Right lobe of liver (tissue), 6 donors: ENCODE results near the gene ST14. TPM values are rescaled to one million over a fixed set of nuclear protein-coding genes. Genes with fewer than 3 reads are reported as not detected.
A peak's percentile ranks its signal among the peaks of the same experiment; 100 is the strongest.

Experiments
- ATAC-seq, 4 donors: fragments of 200-7000 bp; cut with Tn5 transposase; one replicate each; pipeline ENCODE4 v1.9.1; 2020; ENCODE audit warnings: mild to moderate bottlenecking in 4 of 4, moderate library complexity in 4 of 4
- DNase-seq, 3 donors: peaks; one replicate each; pipeline ENCODE4 v3.0.0-alpha.2; 2020
- H3K27ac ChIP-seq, 3 donors: fragments of 200-600 bp; one replicate each; pipeline ENCODE4 v1.8.0; 2022
- H3K27me3 ChIP-seq, 2 donors: fragments of 200-600 bp; one replicate each; pipeline ENCODE4 v1.8.0; 2022
- H3K36me3 ChIP-seq, 4 donors: fragments of 200-600 bp; sonication (generic) in 1 of 4; one replicate each; pipeline versions ENCODE4 v1.5.1 to v1.8.0; 2017 to 2022; ENCODE audit warnings: control low read depth in 1 of 4
- H3K4me1 ChIP-seq, 4 donors: fragments of 200-600 bp; sonication (generic) in 1 of 4; one replicate each; pipeline versions ENCODE4 v1.5.1 to v1.8.0; 2017 to 2022; ENCODE audit warnings: control low read depth in 1 of 4
- H3K4me3 ChIP-seq, 3 donors: fragments of 200-600 bp; one replicate each; pipeline ENCODE4 v1.8.0; 2022
- H3K9me3 ChIP-seq, 4 donors: fragments of 200-600 bp; sonication (generic) in 1 of 4; one replicate each; pipeline versions ENCODE4 v1.5.1 to v1.8.0; 2017 to 2022; ENCODE audit warnings: control low read depth in 1 of 4
- CTCF ChIP-seq, 4 donors: fragments of 200-600 bp in 3 of 4; fragments of 450-650 bp in 1 of 4; IDR thresholded peaks; one replicate each; pipeline versions ENCODE4 v1.5.1 to v1.8.0; 2016 to 2022; ENCODE audit warnings: antibody characterized with exemption in 4 of 4, mild to moderate bottlenecking in 2 of 4
- POLR2A ChIP-seq: fragments of 450-650 bp; IDR thresholded peaks from one replicate; pipeline ENCODE4 v1.6.1; 2017; ENCODE audit warnings: antibody characterized with exemption, mild to moderate bottlenecking
- WGBS: methylation state at CpG from one replicate; pipeline ENCODE4 v1.1.6; 2018; ENCODE audit warnings: low coverage, low lambda C conversion rate; ENCODE audit not compliant: insufficient coverage; ENCODE audit errors: missing lambda C conversion rate; 5-methylcytosine and 5-hydroxymethylcytosine counted together
- intact Hi-C, 2 donors: fragments of 100-400 bp; cut with DNase I; formaldehyde crosslinking; loops; one replicate each; pipeline versions ENCODE4 v1.11.2 to v1.14.1; 2022
- total RNA-seq, 6 experiments: library from RNA; depleted of rRNA in 2 of 6; stranded (reverse); fragments of >200 nt in 2 of 6; fragmentation: NEBNext Ultra II Directional in 3 of 6; extraction: Animal tissue kit (Norgen Biotek cat#: 25700) in 3 of 6; gene quantifications; one replicate each; pipeline versions ENCODE4 v1.1.0 to v1.2.4, GENCODE V29; 2016 to 2023
- donor health status: DM: no; HTN: yes; CAD: no.
- donor health status: DM: no; HTN: no; CAD: no.
- donor health status: DM: no; HTN: no; CAD: no.
- donor health status: DM: no; HTN: yes; CAD: no.
- donor health status: DM: no; HTN: yes; CAD: no.

The ST14 gene
- total RNA-seq, 6 experiments from 2014 or later: 2.5 to 16.7 (median 10.8) TPM

- ATAC-seq (peak in 2 of 4 donors; percentile 13 to 37), DNase-seq (no peak)
- TF ChIP-seq CTCF (IDR thresholded peaks at IDR 0.05) (no peak), POLR2A (no peak)
- peak overlapping the region; percentile 71 to 91 (median 72) for H3K27ac ChIP-seq
- no peaks in the 10 kb centered on the region for H3K9me3 ChIP-seq
- H3K4me1 ChIP-seq: peaks cover 0 to 62% (median 23%) of the 10 kb centered on the region in 4 donors
- WGBS: 55% methylated on average over 7 of the region's 7 CpGs
- H3K4me3 ChIP-seq: no peak overlapping the region
- peaks cover 0 to 21% (median 0%) of the 10 kb centered on the region in 4 donors for H3K36me3 ChIP-seq
- no peaks in the 10 kb centered on the region for H3K27me3 ChIP-seq
- intact Hi-C loops: no loop called here
These were observed 14.7 kb upstream of the ST14 start for GRCh38 chr11:130144861-130145281.

GRCh38 chr11:130145311-130145812, 14.2 kb upstream of the ST14 start:
- peaks cover 0 to 67% (median 23%) of the 10 kb centered on the region in 4 donors for H3K4me1 ChIP-seq

GRCh38 chr11:130145975-130146776, 13.4 kb upstream of the ST14 start:
- H3K27me3 ChIP-seq: no peaks in the 10 kb centered on the region
- peak overlapping the region; percentile 71 to 91 (median 72) for H3K27ac ChIP-seq
- no peak for TF ChIP-seq POLR2A
- peak; percentile 26 to 35 (median 29) for TF ChIP-seq CTCF (IDR thresholded peaks at IDR 0.05)
- H3K4me3 ChIP-seq: no peak overlapping the region
- intact Hi-C loops: no loop called here
- peaks cover 0 to 67% (median 23%) of the 10 kb centered on the region in 4 donors for H3K4me1 ChIP-seq
- peak; percentile 44 to 67 (median 58) for ATAC-seq
- H3K36me3 ChIP-seq: peaks cover 0 to 14% (median 0%) of the 10 kb centered on the region in 4 donors
- DNase-seq: peak in 2 of 3 donors; percentile 71 to 73
- H3K9me3 ChIP-seq: no peaks in the 10 kb centered on the region
- 26% methylated on average over 13 of the region's 15 CpGs for WGBS

More at GRCh38 chr11:130145311-130145812, 14.2 kb upstream of the ST14 start:
- no peaks in the 10 kb centered on the region for H3K27me3 ChIP-seq
- 19% methylated on average over 3 of the region's 3 CpGs for WGBS
- H3K27ac ChIP-seq: peak overlapping the region; percentile 71 to 91 (median 72)
- H3K9me3 ChIP-seq: no peaks in the 10 kb centered on the region
- H3K36me3 ChIP-seq: peaks cover 0 to 18% (median 0%) of the 10 kb centered on the region in 4 donors
- intact Hi-C loops: no loop called here
- DNase-seq (no peak), ATAC-seq (peak; percentile 49 to 72 (median 65))
- no peak overlapping the region for H3K4me3 ChIP-seq
- no peak for TF ChIP-seq POLR2A
- no peak for TF ChIP-seq CTCF (IDR thresholded peaks at IDR 0.05)

- H3K9me3 ChIP-seq: no peaks in the 10 kb centered on the region
- peaks cover 0 to 62% (median 23%) of the 10 kb centered on the region in 4 donors for H3K4me1 ChIP-seq
- H3K36me3 ChIP-seq: peaks cover 0 to 12% (median 0%) of the 10 kb centered on the region in 4 donors
- TF ChIP-seq POLR2A: no peak
- no peak for TF ChIP-seq CTCF (IDR thresholded peaks at IDR 0.05)
- 30% methylated on average over 2 of the region's 5 CpGs for WGBS
- H3K27me3 ChIP-seq: no peaks in the 10 kb centered on the region
- intact Hi-C loops: no loop called here
- no peak overlapping the region for H3K4me3 ChIP-seq
- peak overlapping the region; percentile 71 to 91 (median 72) for H3K27ac ChIP-seq
- DNase-seq (no peak), ATAC-seq (peak; percentile 29 to 46 (median 44))
These were observed 12.8 kb upstream of the ST14 start for GRCh38 chr11:130146796-130147195.
